ENCODE results near the gene ACAA1. TPM values are rescaled to one million over a fixed set of nuclear protein-coding genes. Genes with fewer than 3 reads are reported as not detected.
A peak's percentile ranks its signal among the peaks of the same experiment; 100 is the strongest.

Gene ACAA1
- total and polyA plus RNA-seq, 4 donors: 220 to 410 (median 340) TPM

DNA sequence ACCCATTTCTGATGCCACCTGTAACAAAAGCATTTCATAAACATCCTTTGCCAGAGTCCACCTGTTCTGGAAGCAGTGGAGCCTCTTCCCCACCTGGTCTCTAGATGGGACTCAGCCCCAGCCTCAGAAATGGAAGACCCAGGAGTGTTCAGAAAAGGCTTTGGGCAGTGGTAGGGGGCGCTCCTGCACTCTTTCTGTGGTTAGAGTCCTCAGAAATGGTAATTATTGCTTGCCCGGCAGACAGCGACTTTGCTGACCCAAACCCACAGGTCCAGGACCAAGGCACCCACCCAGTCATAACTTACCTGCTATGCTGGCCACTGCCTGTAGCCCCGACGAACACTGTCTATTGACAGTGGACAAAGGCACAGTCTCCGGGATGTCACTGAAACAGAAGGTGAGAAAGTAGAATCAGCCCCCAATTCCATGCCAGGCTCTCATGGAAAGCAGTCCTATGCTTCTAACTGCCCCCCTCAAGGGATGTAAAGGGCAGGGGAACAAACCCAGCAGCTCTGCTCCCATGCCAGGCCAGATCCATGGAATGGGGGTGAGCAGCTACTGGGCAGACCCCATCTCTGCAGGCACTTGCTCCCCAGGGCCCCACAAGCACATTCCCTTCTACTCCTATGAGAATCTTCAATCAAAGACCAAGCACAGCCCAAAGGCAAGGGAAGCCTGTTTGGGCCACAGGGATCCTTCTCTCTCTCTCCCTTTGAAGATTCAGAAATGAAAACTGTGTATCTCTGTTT lies 5.1 kb downstream of the ACAA1 start:
- Histone ChIP-seq H3K27ac (ENCODE audit: low read depth in 1 of 2, low read length in 2 of 2) (peak overlapping the region; percentile 77 to 84), H3K4me1 (ENCODE audit: control insufficient read depth in 4 of 4, insufficient read depth in 4 of 4, low read length in 3 of 4) (peaks cover 23 to 86% (median 70%) of the 10 kb centered on the region in 4 donors), H3K4me3 (ENCODE audit: low read depth in 1 of 3, low read length in 3 of 3) (no peak overlapping the region), H3K27me3 (ENCODE audit: control insufficient read depth in 4 of 4, insufficient read depth in 4 of 4, low read length in 3 of 4) (no peaks in the 10 kb centered on the region), H3K36me3 (ENCODE audit: control insufficient read depth in 4 of 4, insufficient read depth in 3 of 4, low read depth in 1 of 4, low read length in 3 of 4) (peaks cover 16 to 44% (median 34%) of the 10 kb centered on the region in 4 donors), H3K9me3 (ENCODE audit: control insufficient read depth in 4 of 4, low read length in 3 of 4) (no peaks in the 10 kb centered on the region), H3K9ac (ENCODE audit: low read depth in 1 of 2, low read length in 2 of 2) (no peak overlapping the region)
- DNase-seq (ENCODE audit: low spot score): peak; percentile 69
- TF ChIP-seq RXRA (IDR thresholded peaks at IDR 0.05) (no peak), RAD21 (IDR thresholded peaks at IDR 0.05) (peak; percentile 45 to 56)
- TF ChIP-seq, protein P1, sequence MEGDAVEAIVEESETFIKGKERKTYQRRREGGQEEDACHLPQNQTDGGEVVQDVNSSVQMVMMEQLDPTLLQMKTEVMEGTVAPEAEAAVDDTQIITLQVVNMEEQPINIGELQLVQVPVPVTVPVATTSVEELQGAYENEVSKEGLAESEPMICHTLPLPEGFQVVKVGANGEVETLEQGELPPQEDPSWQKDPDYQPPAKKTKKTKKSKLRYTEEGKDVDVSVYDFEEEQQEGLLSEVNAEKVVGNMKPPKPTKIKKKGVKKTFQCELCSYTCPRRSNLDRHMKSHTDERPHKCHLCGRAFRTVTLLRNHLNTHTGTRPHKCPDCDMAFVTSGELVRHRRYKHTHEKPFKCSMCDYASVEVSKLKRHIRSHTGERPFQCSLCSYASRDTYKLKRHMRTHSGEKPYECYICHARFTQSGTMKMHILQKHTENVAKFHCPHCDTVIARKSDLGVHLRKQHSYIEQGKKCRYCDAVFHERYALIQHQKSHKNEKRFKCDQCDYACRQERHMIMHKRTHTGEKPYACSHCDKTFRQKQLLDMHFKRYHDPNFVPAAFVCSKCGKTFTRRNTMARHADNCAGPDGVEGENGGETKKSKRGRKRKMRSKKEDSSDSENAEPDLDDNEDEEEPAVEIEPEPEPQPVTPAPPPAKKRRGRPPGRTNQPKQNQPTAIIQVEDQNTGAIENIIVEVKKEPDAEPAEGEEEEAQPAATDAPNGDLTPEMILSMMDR (IDR thresholded peaks at IDR 0.05; ENCODE audit: low read depth, low read length, missing input control): peak; percentile 17
- WGBS: 54% methylated on average over 6 of the region's 6 CpGs

DNA sequence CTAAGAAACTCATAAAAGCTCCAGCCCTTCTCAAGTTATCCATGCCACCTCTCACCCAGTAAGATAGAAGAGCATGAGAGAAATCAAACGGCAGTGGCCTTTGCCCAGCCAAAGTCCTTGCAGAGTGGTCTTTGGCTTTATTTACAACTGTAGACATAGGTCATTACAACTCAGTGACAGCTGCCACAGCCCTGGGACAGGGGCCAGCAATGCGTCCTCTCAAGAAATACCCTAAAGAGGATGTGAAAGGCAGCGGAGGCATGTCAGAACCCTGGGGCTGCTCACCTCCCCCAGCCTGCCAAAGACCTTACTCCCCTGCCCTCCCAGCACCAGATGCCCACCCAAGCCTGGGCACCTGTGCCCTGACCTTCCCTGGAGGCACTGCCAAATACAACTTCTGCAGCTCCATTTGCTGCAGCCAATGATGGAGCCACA lies 6.3 kb downstream of the ACAA1 start:
- 33% methylated on average over 3 of the region's 3 CpGs for WGBS
- peak in 1 of 2 donors; percentile 13 for TF ChIP-seq GABPA (IDR thresholded peaks at IDR 0.05 in 1 of 2, conservative IDR thresholded peaks at IDR 0.05 in 1 of 2)
- TF ChIP-seq FOXA1 (IDR thresholded peaks at IDR 0.05): peak; percentile 81
- TF ChIP-seq SP1 (IDR thresholded peaks at IDR 0.05): peak; percentile 99
- peak; percentile 97 for TF ChIP-seq HNF4G (IDR thresholded peaks at IDR 0.05)
- peak; percentile 72 to 97 for TF ChIP-seq JUND (IDR thresholded peaks at IDR 0.05)
- TF ChIP-seq, protein P2, sequence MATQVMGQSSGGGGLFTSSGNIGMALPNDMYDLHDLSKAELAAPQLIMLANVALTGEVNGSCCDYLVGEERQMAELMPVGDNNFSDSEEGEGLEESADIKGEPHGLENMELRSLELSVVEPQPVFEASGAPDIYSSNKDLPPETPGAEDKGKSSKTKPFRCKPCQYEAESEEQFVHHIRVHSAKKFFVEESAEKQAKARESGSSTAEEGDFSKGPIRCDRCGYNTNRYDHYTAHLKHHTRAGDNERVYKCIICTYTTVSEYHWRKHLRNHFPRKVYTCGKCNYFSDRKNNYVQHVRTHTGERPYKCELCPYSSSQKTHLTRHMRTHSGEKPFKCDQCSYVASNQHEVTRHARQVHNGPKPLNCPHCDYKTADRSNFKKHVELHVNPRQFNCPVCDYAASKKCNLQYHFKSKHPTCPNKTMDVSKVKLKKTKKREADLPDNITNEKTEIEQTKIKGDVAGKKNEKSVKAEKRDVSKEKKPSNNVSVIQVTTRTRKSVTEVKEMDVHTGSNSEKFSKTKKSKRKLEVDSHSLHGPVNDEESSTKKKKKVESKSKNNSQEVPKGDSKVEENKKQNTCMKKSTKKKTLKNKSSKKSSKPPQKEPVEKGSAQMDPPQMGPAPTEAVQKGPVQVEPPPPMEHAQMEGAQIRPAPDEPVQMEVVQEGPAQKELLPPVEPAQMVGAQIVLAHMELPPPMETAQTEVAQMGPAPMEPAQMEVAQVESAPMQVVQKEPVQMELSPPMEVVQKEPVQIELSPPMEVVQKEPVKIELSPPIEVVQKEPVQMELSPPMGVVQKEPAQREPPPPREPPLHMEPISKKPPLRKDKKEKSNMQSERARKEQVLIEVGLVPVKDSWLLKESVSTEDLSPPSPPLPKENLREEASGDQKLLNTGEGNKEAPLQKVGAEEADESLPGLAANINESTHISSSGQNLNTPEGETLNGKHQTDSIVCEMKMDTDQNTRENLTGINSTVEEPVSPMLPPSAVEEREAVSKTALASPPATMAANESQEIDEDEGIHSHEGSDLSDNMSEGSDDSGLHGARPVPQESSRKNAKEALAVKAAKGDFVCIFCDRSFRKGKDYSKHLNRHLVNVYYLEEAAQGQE (IDR thresholded peaks at IDR 0.05): peak; percentile 78
- peak; percentile 13 to 19 for TF ChIP-seq RAD21 (IDR thresholded peaks at IDR 0.05)
- TF ChIP-seq, protein P3, sequence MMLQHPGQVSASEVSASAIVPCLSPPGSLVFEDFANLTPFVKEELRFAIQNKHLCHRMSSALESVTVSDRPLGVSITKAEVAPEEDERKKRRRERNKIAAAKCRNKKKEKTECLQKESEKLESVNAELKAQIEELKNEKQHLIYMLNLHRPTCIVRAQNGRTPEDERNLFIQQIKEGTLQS (IDR thresholded peaks at IDR 0.05): no peak
- TF ChIP-seq, protein P4, sequence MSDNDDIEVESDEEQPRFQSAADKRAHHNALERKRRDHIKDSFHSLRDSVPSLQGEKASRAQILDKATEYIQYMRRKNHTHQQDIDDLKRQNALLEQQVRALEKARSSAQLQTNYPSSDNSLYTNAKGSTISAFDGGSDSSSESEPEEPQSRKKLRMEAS (IDR thresholded peaks at IDR 0.05): peak; percentile 84
- peak; percentile 99 to 100 for TF ChIP-seq HNF4A (conservative IDR thresholded peaks at IDR 0.05)
- TF ChIP-seq RXRA (IDR thresholded peaks at IDR 0.05): peak; percentile 94 to 99
- no peak for TF ChIP-seq TAF1 (conservative IDR thresholded peaks at IDR 0.05)
- TF ChIP-seq EGR1 (IDR thresholded peaks at IDR 0.05; ENCODE audit: low read depth in 2 of 2): no peak
- TF ChIP-seq, protein P5, sequence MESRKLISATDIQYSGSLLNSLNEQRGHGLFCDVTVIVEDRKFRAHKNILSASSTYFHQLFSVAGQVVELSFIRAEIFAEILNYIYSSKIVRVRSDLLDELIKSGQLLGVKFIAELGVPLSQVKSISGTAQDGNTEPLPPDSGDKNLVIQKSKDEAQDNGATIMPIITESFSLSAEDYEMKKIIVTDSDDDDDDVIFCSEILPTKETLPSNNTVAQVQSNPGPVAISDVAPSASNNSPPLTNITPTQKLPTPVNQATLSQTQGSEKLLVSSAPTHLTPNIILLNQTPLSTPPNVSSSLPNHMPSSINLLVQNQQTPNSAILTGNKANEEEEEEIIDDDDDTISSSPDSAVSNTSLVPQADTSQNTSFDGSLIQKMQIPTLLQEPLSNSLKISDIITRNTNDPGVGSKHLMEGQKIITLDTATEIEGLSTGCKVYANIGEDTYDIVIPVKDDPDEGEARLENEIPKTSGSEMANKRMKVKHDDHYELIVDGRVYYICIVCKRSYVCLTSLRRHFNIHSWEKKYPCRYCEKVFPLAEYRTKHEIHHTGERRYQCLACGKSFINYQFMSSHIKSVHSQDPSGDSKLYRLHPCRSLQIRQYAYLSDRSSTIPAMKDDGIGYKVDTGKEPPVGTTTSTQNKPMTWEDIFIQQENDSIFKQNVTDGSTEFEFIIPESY (IDR thresholded peaks at IDR 0.05): peak; percentile 83
- TF ChIP-seq NR2F2 (IDR thresholded peaks at IDR 0.05): peak; percentile 19
- TF ChIP-seq, protein P1 (IDR thresholded peaks at IDR 0.05; ENCODE audit: low read depth, low read length, missing input control): no peak
- TF ChIP-seq FOXA2 (IDR thresholded peaks at IDR 0.05): peak; percentile 91
- peak; percentile 78 for TF ChIP-seq YY1 (IDR thresholded peaks at IDR 0.05)
- Histone ChIP-seq H3K4me1 (ENCODE audit: control insufficient read depth in 4 of 4, insufficient read depth in 4 of 4, low read length in 3 of 4) (peaks cover 23 to 91% (median 75%) of the 10 kb centered on the region in 4 donors), H3K27me3 (ENCODE audit: control insufficient read depth in 4 of 4, insufficient read depth in 4 of 4, low read length in 3 of 4) (no peaks in the 10 kb centered on the region), H3K36me3 (ENCODE audit: control insufficient read depth in 4 of 4, insufficient read depth in 3 of 4, low read depth in 1 of 4, low read length in 3 of 4) (peaks cover 18 to 53% (median 45%) of the 10 kb centered on the region in 4 donors), H3K27ac (ENCODE audit: low read depth in 1 of 2, low read length in 2 of 2) (peak overlapping the region; percentile 77 to 84), H3K4me3 (ENCODE audit: low read depth in 1 of 3, low read length in 3 of 3) (no peak overlapping the region), H3K9me3 (ENCODE audit: control insufficient read depth in 4 of 4, low read length in 3 of 4) (no peaks in the 10 kb centered on the region), H3K9ac (ENCODE audit: low read depth in 1 of 2, low read length in 2 of 2) (no peak overlapping the region)
- DNase-seq (ENCODE audit: low spot score): peak; percentile 59

Data from liver (tissue), 9 donors.